T-helper 2 cell treated with Interferon-gamma antibody and Interleukin-4, amounts not matched to agents 100 ng/mL and 5 ng/mL, for 36 hours (primary cell): Measurements from ENCODE around the gene SPINT3. TPM values are rescaled to one million over a fixed set of nuclear protein-coding genes. Genes with fewer than 3 reads are reported as not detected.

Source experiments
- intact Hi-C: fragments of 100-400 bp; cut with micrococcal nuclease; formaldehyde crosslinking; loops from one replicate; pipeline ENCODE4 v1.15.1; 2023
- total RNA-seq: library from RNA; stranded (reverse); gene quantifications from 2 replicates; pipeline ENCODE4 v1.2.3, GENCODE V29; 2022

Gene SPINT3, protein sequence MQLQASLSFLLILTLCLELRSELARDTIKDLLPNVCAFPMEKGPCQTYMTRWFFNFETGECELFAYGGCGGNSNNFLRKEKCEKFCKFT
- total RNA-seq: not detected in 2 replicates

DNA sequence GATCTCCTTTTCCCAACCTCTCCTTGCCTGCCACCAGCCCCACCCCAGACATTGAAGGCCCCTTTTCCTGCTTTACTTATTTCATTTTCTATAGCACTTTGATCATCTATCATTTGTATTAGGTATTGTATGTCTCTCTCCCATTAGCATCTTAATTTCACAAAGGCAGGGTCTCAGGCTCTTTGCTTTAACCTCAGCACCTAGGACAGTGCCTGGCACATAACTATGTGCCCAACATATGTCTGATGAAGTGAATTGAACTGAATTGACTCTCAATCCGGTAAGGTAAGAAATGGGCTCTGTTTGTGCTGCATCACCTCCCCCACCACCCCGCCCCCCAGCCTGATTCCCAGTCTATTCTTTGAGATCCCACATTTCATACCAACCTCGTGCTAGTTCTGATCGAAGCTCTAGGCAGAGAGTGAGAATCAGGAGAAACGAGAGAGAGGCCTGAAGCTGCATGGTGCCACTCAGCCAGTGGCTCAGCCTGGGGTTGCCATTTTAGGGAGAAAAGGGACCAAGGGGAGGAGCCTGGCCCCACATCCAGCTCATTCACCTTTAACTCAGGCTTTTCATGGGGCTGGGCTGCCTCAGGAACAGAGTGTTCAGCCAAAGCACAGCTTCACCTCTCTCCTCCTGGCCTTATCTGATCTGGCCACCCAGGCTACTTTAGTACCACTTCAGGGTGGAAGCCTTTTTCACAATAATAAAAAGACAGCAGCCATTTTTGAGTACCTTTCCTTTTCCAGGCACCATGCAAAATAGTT, at the start of gene SPINT3:
SPINT3 (minus strand) TSS at position 476 of the 767 bp plus-strand sequence; CDS start at position 462, 14 bp downstream.
- intact Hi-C loops: no loop called here

DNA sequence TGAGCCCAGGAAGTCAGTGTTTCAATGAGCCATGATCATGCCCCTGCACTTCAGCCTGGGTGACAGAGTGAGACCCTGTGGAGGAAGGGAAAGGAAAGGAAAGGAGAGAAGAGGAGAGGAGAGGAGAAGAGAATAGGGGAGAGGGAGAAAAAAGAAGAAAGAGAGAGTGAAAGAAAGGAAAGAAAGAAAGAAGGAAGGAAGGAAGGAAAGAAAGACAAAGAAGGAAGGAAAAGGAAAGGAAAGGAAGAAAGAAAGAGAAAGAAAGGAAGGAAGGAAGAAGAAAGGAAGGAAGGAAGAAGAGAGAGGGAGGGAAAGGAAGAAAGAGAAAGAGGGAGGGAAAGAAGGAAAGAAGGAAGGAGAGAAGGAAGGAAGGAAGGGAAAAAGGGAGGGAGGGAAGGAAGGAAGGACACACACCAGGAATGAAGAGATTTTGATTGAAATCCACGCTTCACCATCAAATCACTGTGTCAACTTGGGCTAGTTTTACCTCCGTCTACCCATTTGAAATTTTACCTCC, 49.4 kb upstream of the SPINT3 start:
- intact Hi-C loops: no loop called here

DNA sequence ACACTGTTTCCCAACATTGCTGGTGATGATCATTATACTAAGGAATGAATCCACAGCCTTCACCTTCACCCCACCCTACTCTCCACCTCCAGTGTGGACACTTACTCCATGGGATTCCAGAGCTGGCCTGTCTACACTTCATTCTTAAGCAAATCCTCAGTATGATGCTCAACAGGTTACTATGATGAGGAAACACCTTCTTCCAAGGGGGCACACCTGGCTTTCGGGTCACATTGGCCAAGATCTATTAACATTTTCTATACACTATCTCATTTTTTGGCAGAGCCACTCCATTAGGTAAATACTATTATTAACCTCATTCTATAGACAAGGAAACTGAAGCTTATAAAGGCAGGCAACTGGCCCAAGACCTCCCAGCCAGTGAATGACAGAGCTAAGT, 39.8 kb upstream of the SPINT3 start:
- intact Hi-C loops: no loop called here

DNA sequence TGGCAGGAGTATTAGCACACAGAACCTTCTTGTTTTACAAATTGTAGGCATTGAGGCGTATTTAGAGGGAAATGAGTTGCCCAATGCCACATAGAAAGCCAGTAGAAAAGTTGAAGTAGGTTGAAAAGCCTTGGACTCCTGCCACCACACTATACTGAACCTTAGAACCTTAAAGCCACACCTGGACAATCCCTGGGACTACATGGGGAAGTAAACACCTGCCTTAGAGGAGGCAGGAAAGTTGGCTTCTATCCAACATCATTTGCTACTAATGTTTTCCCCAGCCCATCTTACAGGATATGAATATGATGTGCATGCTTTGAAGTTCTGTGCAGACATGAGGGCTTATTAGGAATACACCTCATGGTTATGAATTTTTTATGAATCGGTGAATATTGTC, 37.0 kb upstream of the SPINT3 start:
- intact Hi-C loops: no loop called here

DNA sequence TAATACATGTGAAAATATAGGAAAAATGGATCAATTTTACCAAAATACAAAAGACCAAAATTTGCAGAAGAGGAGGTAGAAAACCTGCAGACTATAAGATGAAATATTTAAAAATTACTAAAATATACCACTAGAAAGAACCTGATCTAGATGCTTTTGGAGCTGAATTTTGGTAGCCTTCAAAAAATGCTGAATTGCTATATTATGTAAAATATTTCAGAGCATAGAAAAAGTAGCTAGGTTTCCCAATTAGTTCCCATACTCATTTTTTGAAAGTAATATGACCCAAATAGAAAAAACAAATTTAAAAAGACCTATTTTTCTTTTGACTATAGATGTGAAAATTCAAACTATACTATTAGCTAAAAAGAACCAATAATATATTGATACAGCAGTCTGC, 35.3 kb upstream of the SPINT3 start:
- intact Hi-C loops: no loop called here

DNA sequence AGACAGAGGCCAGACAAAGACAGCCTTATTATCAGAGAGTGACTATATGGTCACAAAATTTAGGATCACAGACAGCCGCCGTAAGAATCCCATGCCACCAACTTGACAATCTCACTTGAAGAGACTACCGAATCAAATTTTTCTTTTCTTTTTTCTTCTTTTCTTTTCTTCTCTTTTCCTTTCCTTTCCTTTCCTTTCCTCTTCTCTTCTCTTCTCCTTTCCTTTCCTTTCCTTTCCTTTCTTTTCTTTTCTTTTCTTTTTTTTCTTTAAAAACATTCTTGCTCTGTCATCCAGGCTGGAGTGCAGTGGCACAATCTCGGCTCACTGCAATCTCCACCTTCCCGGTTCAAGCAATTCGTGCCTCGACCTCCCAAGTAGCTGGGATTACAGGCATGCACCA, 33.0 kb upstream of the SPINT3 start:
- intact Hi-C loops: no loop called here

DNA sequence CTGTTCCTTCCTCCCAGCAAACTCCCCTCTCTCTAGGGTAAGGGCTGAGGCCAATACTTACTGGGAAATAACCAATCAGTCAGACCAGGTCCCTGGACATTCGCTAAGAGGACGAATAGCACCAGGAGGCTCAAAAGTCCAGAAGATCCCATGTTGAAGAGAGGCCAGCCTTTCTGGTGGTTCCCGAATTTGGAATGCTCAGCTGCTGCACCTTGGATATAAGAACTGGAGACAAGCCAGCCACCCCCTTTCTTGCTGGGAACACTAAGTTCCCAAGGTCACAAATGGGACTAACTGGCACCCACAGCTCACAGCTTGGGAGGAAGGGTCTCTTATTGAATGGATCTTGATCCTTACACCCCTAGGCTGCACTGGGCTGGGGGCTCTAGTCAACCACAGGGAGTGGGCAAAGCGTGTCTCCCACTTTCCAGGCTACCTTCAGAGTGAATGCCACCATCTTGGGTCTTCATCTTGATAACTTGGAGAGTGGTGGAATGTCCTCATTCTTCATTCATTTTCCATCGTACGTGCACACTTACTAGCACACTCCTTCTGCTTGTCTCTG, 31.9 kb upstream of the SPINT3 start, which contains the start of gene EPPIN:
EPPIN (minus strand) TSS at position 196 of the 565 bp plus-strand sequence; CDS start at position 152, 44 bp downstream.
- intact Hi-C loops: no loop called here

DNA sequence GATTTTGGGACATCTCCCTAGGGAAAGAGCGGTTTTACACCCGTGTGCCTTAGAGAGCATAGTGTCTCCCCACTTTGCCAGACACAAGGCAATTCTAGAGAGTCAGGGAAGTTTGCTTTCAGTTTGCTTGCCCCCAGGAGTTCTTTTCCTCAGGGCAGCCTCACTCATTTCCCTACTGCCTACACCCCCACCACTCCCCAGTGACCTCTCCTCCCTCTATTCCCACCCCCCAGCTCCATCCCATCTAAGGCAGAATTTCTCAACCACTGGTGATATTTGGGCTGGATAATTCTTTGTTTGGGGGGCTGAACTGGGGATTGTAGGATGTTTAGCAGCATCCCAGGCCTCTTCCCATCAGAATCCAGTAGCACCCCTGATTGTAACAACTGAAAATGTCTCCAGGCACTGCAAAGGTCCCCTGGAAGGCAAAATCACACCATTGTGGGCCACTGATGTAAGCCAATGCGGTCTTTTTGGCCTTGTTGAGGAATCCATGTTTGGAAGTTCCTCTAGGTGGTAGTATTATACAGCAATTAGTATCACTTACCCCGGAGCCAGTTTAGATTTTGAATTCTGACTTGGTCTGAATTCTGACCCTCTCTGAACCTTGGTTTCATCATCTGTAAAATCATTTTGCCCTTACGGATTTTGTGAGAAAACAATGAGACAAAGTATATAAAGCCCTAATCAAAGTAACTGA, 30.5 kb upstream of the SPINT3 start:
- intact Hi-C loops: no loop called here

DNA sequence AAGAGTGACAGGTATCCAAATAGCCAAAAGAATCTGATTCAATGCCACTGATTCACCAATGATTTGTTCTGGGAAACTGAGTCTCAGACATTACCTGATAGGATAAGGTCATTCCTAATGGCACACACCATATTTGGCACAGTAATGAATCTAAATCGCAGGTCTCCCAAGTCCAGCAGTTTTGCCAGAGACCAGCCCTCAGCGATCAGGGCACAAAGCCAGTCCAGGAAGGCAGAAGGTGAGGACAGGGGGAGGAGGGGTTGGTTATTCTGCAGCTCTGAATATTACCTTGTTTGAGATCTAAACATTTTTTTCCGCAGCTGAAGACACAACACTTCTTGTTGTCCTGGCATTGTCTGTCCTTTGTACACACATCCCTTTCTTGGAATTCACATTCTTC, 29.9 kb upstream of the SPINT3 start:
- intact Hi-C loops: no loop called here

DNA sequence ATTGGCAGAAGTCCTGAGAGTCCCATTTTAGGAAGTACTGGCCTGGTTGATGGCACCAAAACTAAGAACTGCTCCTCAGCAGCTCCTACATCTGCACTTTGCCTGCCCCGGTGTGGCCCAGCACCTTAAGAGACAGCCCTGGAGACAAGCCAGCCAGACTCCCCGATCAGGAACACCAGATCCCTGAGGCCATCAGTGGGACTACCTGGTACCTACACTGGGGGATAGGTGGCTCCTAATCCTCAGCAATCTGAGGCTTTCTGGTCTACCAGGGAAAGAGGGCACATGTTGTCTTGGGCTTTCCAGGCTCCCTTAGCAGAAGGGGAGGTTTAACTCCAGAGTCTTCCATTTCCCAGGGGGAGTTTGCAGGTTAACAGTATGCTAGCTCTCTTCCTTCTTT, 24.0 kb upstream of the SPINT3 start, which contains the start of gene WFDC6:
WFDC6 (minus strand) TSS at position 101 of the 400 bp plus-strand sequence; CDS start at position 26, 75 bp downstream.
- intact Hi-C loops: no loop called here

DNA sequence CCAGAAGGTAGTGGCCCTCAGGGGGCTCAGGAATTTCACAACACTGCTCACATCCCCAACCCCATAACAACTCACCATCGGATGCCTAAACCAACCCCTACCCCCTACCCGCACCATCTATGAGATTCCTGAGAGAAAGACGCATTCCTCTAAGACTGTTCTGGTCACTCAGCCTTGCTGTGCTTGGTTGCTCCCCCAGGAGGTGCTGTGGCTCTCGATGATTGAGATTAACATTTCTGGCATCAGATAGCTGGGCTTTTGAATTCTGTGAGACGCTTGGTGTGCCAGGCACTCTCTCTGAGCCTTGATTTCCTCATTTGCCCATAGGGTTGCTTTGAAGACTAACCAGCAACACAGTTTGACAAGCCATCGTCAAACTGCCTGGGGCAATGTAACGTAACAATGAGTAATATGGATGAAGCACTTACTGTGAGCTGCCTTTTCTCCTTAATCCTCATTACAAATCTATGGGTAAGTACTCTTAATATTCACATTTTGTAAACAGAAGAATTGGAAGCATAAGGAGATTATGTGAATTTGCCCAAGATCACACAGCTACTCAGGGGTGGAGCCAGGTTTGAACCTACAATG, 22.9 kb upstream of the SPINT3 start:
- intact Hi-C loops: no loop called here

DNA sequence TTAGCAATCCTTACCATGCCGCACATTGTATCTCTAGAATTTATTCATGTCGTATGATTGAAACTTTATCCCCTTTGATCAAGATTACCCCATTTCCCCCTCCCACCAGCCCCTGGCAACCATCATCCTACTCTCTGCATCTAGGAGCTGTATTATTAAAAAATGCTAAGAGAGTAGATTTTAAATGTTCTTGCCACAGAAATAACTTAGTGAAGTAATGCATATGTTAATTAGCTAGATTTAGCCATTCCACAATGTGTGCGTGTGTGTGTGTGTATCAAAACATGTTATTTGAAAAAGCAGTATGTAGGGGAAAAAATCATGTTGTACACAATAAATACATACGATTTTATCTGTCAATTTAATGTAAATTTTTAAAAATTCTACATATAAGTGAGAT, 11.9 kb upstream of the SPINT3 start:
- intact Hi-C loops: no loop called here

DNA sequence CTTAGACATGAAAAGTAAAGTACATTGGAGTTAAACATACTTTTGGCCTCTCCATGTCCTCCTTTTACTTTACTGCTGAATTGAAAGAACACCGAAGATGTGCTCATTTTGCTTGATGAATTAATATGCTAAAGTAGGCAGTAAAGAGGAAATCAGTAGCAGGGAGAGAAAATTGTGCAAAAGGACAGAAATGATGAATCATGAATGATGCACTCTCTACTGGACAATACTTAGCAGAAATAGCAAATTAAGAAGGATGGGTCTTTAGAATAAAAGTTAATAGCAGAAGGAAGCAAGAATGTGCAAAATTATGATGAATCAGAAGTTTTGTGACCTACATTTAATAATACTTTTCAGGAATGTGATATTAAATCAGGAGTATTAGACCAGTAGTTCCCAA, 8.4 kb upstream of the SPINT3 start:
- intact Hi-C loops: no loop called here

DNA sequence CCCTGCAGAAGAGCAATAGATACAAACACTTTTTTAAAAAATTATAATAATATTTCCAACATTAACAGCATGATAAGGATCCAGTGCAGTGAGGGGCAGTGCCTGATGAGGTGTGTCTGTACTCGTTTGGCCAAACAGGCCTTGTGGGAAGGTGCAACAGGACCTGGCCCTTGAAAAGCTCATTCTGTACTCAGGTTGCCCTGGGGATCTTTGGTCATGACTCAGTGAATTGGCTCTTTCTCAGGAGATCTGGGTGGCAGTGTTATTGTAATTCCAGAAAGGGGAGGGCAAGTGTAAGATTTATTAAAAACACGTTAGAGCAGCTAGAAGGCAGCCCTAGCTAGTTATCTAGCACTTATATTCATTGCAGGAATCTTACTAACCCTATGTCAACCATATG, 2.9 kb upstream of the SPINT3 start:
- intact Hi-C loops: no loop called here

DNA sequence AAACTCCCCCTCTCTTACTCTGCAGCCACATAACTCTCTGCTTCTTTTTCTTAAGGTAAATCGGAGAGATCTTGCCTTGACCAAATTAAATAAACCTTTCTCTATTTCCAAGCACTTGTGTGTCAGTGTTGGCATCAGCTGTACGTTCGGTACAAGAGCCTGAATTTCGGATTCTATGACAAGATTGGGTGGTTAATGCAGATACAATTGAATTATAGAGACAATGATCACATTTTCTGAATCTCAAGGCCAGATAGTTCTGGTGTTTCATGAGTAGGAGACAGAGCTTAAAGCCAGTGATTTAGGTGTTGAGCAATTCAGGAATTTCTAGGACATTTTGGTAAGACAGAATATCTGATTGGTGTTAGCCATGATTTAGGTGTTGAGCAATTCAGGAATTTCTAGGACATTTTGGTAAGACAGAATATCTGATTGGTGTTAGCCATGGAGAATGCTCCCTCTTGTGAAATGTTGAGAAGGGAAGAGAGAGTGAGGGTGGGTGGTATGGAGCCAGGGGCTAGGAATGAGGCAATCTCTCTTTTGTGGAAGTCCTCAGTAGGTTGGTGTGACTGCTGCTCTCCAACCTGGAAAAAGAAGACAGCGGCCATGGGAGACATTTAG, 5.1 kb downstream of the SPINT3 start:
- intact Hi-C loops: no loop called here

DNA sequence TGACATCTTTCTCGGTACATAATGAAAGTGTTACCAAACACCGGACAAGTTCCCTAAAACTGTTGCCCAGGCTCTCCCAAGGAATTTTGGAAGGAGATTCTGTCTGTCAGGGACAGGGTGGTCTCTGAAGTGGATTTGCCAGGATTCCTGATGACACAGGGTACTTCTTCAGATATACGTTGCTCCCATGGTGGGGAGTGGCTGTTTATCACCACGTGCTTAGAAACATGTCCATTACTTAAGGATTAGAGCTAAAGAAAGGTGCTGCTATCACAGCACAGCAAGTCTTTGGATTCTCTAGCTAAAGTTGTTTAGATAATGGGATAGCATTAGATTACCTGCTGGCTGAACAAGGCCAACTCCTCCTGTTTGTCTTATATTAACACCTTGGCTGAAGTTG, 6.3 kb downstream of the SPINT3 start:
- intact Hi-C loops: no loop called here

DNA sequence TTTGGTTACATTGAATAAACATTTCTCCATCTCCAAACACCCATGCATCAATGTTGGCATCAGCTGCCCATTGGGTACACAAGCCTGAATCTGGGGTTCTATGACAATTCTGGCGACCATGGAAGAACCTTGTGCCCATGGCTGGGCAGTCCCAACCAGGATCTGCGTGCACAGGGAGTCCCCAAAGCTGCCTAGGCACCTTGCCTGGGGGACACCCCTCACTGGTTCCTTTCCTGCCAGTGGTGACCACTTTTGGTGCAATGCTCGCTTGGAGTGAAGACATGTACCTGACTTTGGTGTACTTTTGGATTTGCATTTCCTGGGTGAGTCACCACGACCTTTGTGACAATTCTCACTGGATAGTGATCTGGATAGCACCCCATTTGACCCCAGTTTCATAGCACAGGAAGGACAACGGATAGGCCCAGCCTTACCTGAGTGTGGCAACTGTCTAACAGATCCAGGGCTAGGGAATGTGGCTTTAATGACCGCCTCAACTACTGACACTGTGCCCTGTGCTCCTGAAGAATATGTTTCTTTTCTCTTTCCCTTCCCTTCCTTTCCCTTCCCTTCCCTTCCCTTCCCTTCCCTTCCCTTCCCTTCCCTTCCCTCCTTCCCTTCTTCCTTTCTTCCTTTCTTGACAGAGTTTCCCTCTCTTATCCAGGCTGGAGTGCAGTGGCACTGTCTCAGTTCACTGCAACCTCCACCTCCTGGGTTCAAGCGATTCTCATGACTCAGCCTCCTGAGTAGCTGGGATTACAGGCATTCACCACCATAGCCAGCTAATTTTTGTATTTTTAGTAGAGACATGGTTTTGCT, 7.1 kb downstream of the SPINT3 start:
- intact Hi-C loops: no loop called here

DNA sequence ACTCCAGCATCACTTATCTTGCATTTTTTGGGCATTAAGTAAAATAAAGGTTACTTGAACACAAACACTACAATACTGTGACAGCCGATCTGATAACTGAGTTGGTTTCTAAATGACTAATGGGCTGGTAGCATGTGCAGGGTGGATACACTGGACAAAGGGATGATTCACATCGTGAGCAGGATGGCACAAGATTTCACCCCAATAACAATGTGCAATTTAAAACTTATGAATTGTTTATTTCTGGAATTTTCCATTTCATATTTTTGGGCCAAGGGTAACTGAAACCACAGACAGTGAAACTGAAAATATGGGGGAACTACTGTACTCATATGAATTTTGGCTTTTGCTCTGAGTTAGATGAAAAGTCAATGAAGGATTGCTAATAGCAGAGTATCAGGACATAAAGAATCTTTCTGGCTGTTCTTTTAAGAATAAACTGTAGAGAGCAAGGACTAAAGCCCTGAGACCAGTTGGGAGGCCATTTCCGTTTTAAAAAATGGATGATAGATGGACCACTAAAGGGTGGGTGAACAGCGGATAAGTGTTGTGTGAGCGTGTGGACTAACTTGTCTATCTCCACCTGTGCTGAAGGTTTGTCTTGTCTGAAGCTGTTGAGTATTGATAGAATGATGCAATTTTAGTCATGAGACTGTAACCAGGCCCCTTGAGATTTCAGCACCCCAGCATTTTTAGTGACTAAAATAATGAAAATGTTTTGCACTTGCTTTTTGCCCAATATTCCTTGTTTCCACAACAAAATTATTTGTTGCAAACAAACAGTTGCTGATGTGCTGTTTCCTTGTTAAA, 8.2 kb downstream of the SPINT3 start:
- intact Hi-C loops: no loop called here

DNA sequence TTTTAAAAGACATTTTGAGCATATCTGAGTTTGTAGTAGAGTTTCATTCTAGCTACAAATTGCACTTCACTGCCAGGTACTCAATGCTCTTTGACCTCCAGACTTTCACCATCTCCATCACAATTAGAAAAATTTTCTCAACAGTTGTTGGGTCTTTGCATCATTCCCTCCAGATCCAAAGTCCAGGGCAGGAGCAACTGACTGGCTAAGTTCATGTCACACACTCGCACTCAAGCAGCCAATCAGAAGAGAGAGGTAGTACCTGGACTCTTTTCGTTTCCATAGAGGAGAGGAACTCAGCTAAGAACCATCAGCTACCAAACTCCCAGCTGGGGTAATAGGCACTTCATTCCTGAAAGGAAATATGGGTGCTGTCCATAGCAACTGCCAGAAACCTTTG, 9.0 kb downstream of the SPINT3 start:
- intact Hi-C loops: no loop called here
